Coronary artery (tissue), 2 donors: ENCODE data around the gene ELF1.
"Not testable (repeated sequence)": the region's sequence is repeated elsewhere in the genome, so short reads cannot be mapped to it uniquely, and the experiment has no call there.

Experiments
- DNase-seq: peaks from one replicate; pipeline ENCODE4 v3.0.0-alpha.2; 2017; ENCODE audit warnings: low spot score
- H3K27ac ChIP-seq, 2 donors: fragments of 200-600 bp; sonication (generic); one replicate each; pipeline ENCODE4 v1.5.1; 2016 to 2019
- H3K4me3 ChIP-seq: fragments of 200-600 bp; sonication (generic); 2 replicates; pipeline ENCODE4 v1.5.1; 2016; ENCODE audit warnings: mild to moderate bottlenecking, moderate library complexity
- TF ChIP-seq, protein P1 (sequence below): fragments of 200-600 bp; sonication (generic); IDR thresholded peaks from one replicate; pipeline ENCODE4 v1.5.1; 2019; ENCODE audit warnings: antibody characterized with exemption

Gene ELF1

DNA sequence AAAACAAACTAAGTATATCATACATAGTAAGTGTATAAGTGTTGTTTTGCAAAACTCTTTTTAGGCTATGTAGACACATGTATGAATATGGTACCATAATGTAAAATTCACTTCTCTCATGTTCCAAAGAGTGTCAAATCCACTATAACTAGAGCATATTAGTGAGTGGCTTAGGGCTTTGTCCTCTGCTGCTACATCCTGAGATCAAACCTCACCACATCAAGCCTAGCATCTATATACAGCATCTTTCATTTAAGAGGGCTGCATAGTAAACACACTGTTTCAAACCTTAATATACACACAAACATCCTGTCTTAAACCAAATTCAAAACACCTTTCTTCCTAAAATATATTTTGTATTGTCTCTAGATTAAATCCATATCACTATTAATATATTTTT is 38.7 kb downstream of the ELF1 start:
- TF ChIP-seq, protein P1, sequence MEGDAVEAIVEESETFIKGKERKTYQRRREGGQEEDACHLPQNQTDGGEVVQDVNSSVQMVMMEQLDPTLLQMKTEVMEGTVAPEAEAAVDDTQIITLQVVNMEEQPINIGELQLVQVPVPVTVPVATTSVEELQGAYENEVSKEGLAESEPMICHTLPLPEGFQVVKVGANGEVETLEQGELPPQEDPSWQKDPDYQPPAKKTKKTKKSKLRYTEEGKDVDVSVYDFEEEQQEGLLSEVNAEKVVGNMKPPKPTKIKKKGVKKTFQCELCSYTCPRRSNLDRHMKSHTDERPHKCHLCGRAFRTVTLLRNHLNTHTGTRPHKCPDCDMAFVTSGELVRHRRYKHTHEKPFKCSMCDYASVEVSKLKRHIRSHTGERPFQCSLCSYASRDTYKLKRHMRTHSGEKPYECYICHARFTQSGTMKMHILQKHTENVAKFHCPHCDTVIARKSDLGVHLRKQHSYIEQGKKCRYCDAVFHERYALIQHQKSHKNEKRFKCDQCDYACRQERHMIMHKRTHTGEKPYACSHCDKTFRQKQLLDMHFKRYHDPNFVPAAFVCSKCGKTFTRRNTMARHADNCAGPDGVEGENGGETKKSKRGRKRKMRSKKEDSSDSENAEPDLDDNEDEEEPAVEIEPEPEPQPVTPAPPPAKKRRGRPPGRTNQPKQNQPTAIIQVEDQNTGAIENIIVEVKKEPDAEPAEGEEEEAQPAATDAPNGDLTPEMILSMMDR, result no peak
- no peak for DNase-seq
- H3K4me3 ChIP-seq, result peak overlapping the region; percentile 58
- peak overlapping the region in 1 of 2 donors; percentile 13 for H3K27ac ChIP-seq

DNA sequence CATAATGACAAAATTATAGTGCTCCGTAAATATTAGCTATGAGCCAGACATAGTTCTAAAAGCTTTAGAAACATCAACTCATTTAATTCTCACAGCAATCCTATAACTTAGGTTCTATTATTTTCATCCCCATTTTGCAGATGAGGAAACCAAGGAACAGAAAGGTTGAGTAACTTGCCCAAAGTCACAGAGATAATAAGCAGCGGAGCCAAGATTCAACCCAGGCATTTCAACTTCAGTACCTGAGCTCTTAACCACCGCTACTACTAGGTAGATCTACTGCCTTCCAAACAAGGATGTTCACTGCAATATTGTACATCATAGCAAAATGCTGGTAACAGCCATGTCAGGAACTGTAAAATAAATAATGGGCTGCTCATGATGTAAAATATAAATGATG is 39.9 kb downstream of the ELF1 start:
- TF ChIP-seq, protein P1, result no peak
- Histone ChIP-seq H3K27ac (no peak overlapping the region), H3K4me3 (no peak overlapping the region)
- no peak for DNase-seq

DNA sequence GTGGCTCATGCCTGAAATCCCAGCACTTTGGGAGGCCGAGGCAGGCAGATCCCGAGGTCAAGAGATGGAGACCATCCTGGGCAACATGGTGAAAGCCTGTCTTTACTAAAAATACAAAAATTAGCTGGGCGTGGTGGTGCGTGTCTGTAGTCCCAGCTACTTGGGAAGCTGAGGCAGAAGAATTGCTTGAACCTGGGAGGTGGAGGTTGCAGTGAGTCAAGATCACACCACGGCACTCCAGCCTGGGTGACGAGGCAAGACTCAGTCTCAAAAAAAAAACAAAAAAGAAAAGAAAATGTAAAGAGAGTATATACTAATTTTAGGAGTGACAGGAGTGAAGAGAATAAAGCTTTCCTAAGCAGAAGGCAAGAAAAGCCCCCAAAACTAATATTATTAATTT is 41.0 kb downstream of the ELF1 start:
- not testable (repeated sequence) for H3K4me3 ChIP-seq, H3K27ac ChIP-seq, DNase-seq

DNA sequence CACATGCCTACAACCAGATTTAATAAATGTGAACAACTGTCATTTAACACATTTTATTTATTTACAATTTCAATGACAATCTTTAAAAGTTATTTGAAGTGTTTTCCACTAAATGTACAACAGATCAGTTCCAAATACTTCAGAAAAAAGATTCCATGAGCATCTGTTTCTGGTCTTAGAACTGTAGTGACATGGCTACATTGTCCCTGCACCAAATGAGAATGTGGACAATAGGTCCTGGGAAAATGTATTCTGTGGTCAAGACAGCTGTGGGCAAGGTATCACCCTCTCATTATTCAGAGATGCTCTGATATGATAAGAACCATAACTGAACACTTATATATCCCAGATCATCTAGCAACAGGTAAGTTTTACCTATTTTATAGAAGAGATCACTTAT is 43.7 kb downstream of the ELF1 start:
- no peak overlapping the region for H3K4me3 ChIP-seq
- TF ChIP-seq, protein P1, result no peak
- no peak for DNase-seq
- H3K27ac ChIP-seq, result no peak overlapping the region

DNA sequence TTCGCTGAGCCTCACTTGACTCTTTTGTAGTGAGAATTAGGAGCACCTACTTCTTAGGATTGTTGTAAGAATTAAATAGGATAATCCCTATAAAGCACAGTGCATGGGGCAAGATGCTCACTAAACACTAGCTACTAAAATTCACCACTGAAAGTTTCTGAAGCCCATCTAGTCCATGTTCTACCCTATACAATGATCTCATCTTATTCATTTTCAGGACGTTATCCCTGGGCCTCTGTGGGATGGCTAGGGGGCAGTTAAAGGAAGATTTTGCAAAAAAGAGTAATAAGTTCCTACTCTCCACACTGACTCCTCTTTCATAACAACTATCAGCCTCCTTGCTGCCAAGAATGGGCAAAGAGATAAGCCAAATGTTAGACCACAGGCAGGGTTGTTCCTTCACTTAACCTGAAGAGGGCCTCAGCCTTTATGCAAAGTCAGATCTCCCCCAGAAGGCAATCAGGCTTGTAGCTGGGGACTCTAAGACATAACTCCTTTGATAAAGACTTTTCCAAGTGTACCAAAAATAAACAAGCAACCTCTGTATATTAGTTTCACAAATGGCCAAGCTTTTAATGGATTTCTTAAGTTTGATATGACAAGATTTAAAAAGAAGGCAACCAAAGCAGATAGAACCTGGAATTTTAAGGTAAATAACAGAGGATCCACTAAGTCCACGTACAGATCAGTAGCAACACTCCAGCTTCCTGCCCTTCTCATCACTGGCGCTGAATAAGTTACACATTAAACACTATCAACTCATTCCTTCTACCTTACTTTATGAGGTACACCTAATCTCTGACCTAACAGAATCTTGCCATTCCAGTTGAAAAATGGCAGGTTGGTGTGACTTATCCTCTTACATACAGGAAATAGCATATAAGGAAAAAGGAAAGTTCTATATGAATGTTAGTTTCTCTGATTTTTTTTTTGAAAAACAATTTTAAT is 44.4 kb downstream of the ELF1 start:
- DNase-seq, result no peak
- H3K4me3 ChIP-seq, result no peak overlapping the region
- H3K27ac ChIP-seq, result peak overlapping the region in 1 of 2 donors; percentile 2
- TF ChIP-seq, protein P1, result no peak

DNA sequence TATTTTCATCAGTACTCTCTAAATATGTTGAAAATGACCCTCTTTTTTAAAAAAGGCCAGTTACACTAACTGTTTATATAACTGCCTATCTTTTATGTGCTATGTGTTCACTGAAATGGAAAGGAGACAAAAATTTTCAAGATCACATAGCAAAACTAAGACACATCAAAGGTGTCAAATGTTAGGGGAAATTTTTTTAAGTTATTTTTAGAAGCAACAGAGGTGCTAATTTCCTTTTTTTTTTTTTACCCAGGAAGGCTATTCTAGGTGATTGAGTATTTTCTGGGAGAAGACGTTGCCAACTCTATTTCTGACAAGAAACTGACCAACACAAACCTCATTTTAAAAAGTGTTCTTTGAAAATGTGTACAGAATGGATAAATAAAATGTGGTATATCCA is 45.7 kb downstream of the ELF1 start:
- H3K4me3 ChIP-seq, result no peak overlapping the region
- H3K27ac ChIP-seq, result no peak overlapping the region
- TF ChIP-seq, protein P1, result no peak

DNA sequence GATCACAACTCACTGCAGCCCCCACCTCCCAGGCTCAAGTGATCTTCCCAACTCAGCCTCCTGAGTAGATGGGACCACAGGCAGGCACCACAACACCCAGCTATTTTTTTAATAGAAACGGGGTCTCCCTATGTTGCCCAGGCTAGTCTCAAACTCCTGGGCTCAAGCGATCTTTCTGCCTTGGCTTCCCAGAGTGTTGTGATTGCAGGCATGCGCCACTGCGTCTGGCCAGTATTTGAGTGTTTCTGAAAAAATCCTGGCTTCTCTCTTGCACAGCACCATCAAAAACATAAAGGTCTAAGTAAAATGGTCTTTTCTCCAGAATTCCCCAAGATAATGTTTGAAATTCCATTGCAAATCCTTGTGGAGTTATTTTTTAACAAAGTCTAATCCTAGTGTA is 47.8 kb downstream of the ELF1 start:
- TF ChIP-seq, protein P1, result no peak
- DNase-seq, result no peak
- Histone ChIP-seq H3K27ac (no peak overlapping the region), H3K4me3 (no peak overlapping the region)

More for the DNA sequence above, 45.7 kb downstream of the ELF1 start:
- DNase-seq, result no peak
